Right lobe of liver (tissue), 6 donors: ENCODE data around the gene NOBOX. TPM values are rescaled to one million over a fixed set of nuclear protein-coding genes. Genes with fewer than 3 reads are reported as not detected.

Experiments
- ATAC-seq, 4 donors: fragments of 200-7000 bp; cut with Tn5 transposase; one replicate each; pipeline ENCODE4 v1.9.1; 2020; ENCODE audit warnings: mild to moderate bottlenecking in 4 of 4, moderate library complexity in 4 of 4
- DNase-seq, 3 donors: peaks; one replicate each; pipeline ENCODE4 v3.0.0-alpha.2; 2020
- H3K27ac ChIP-seq, 3 donors: fragments of 200-600 bp; one replicate each; pipeline ENCODE4 v1.8.0; 2022
- H3K27me3 ChIP-seq, 2 donors: fragments of 200-600 bp; one replicate each; pipeline ENCODE4 v1.8.0; 2022
- H3K36me3 ChIP-seq, 4 donors: fragments of 200-600 bp; sonication (generic) in 1 of 4; one replicate each; pipeline versions ENCODE4 v1.5.1 to v1.8.0; 2017 to 2022; ENCODE audit warnings: control low read depth in 1 of 4
- H3K4me1 ChIP-seq, 4 donors: fragments of 200-600 bp; sonication (generic) in 1 of 4; one replicate each; pipeline versions ENCODE4 v1.5.1 to v1.8.0; 2017 to 2022; ENCODE audit warnings: control low read depth in 1 of 4
- H3K4me3 ChIP-seq, 3 donors: fragments of 200-600 bp; one replicate each; pipeline ENCODE4 v1.8.0; 2022
- H3K9me3 ChIP-seq, 4 donors: fragments of 200-600 bp; sonication (generic) in 1 of 4; one replicate each; pipeline versions ENCODE4 v1.5.1 to v1.8.0; 2017 to 2022; ENCODE audit warnings: control low read depth in 1 of 4
- POLR2A ChIP-seq: fragments of 450-650 bp; IDR thresholded peaks from one replicate; pipeline ENCODE4 v1.6.1; 2017; ENCODE audit warnings: antibody characterized with exemption, mild to moderate bottlenecking
- WGBS: methylation state at CpG from one replicate; pipeline ENCODE4 v1.1.6; 2018; ENCODE audit warnings: low coverage, low lambda C conversion rate; ENCODE audit not compliant: insufficient coverage; ENCODE audit errors: missing lambda C conversion rate; 5-methylcytosine and 5-hydroxymethylcytosine counted together
- intact Hi-C, 2 donors: fragments of 100-400 bp; cut with DNase I; formaldehyde crosslinking; loops; one replicate each; pipeline versions ENCODE4 v1.11.2 to v1.14.1; 2022
- total RNA-seq, 6 experiments: library from RNA; depleted of rRNA in 2 of 6; stranded (reverse); fragments of >200 nt in 2 of 6; fragmentation: NEBNext Ultra II Directional in 3 of 6; extraction: Animal tissue kit (Norgen Biotek cat#: 25700) in 3 of 6; gene quantifications; one replicate each; pipeline versions ENCODE4 v1.1.0 to v1.2.4, GENCODE V29; 2016 to 2023
- TF ChIP-seq, protein P1 (sequence below), 4 donors: fragments of 200-600 bp in 3 of 4; fragments of 450-650 bp in 1 of 4; IDR thresholded peaks; one replicate each; pipeline versions ENCODE4 v1.5.1 to v1.8.0; 2016 to 2022; ENCODE audit warnings: antibody characterized with exemption in 4 of 4, mild to moderate bottlenecking in 2 of 4
- donor health status: DM: no; HTN: yes; CAD: no.
- donor health status: DM: no; HTN: no; CAD: no.
- donor health status: DM: no; HTN: no; CAD: no.
- donor health status: DM: no; HTN: yes; CAD: no.
- donor health status: DM: no; HTN: yes; CAD: no.

NOBOX gene
- total RNA-seq, 6 experiments from 2014 or later = not detected

- peak in 1 of 4 donors; percentile 28 for ATAC-seq
- no peak for TF ChIP-seq POLR2A
- TF ChIP-seq, protein P1, sequence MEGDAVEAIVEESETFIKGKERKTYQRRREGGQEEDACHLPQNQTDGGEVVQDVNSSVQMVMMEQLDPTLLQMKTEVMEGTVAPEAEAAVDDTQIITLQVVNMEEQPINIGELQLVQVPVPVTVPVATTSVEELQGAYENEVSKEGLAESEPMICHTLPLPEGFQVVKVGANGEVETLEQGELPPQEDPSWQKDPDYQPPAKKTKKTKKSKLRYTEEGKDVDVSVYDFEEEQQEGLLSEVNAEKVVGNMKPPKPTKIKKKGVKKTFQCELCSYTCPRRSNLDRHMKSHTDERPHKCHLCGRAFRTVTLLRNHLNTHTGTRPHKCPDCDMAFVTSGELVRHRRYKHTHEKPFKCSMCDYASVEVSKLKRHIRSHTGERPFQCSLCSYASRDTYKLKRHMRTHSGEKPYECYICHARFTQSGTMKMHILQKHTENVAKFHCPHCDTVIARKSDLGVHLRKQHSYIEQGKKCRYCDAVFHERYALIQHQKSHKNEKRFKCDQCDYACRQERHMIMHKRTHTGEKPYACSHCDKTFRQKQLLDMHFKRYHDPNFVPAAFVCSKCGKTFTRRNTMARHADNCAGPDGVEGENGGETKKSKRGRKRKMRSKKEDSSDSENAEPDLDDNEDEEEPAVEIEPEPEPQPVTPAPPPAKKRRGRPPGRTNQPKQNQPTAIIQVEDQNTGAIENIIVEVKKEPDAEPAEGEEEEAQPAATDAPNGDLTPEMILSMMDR (IDR thresholded peaks at IDR 0.05) = no peak
- intact Hi-C loops = no loop called here
- Histone ChIP-seq H3K4me1 (no peaks in the 10 kb centered on the region), H3K27ac (no peak overlapping the region), H3K4me3 (no peak overlapping the region), H3K27me3 (no peaks in the 10 kb centered on the region), H3K36me3 (no peaks in the 10 kb centered on the region), H3K9me3 (no peaks in the 10 kb centered on the region)
- 55% methylated on average over 11 of the region's 12 CpGs for WGBS
- DNase-seq = no peak
Observed at GRCh38 chr7:144407266-144407931, 3.9 kb upstream of the NOBOX start.

DNA sequence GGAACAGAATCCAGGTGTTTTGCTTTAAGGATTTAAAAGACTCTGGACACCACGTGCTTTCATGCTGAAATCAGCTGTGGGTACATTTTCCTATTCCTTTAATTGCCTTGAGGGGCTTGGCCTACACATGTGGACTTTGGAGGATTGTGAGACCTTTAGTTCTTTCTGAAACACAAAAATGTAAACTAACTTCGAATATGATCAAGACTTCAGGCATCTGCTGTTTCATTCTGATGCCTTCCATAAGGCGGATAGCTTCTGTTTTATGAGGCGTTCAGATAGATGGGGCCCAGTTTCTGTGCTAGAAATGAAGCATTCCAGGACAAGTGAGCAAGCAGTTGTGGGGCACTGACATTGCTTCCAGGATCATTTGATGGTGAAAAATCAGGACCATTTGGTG lies 1.5 kb upstream of the NOBOX start:
- DNase-seq = no peak
- Histone ChIP-seq H3K9me3 (no peaks in the 10 kb centered on the region), H3K27ac (no peak overlapping the region), H3K4me3 (no peak overlapping the region), H3K27me3 (no peaks in the 10 kb centered on the region), H3K4me1 (no peaks in the 10 kb centered on the region), H3K36me3 (no peaks in the 10 kb centered on the region)
- TF ChIP-seq, protein P1 (IDR thresholded peaks at IDR 0.05) = no peak
- TF ChIP-seq POLR2A = no peak
- ATAC-seq = no peak
- intact Hi-C loops = no loop called here
- WGBS = 65% methylated on average over 4 of the region's 4 CpGs

DNA sequence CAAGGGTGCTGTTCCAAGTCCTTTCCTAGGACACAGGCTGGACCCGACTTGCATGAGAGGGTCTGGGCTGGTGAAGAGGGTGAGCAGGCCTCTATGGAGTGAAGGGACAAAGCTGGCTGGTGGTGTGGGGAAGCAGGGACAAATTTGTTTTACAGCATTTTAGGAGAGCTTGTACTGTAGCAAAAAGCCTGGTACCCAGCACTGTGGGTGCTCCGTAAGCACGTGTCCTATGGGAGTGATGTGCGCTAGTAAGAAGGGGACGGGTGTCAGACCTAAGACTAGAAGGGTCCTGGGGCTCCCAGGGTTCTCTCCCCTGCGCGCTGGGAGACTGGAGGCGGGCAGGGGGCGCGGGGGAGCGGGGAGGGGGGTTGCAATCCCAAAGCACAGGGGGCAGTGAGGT lies 391 bp downstream of the NOBOX start:
- intact Hi-C loops = no loop called here
- Histone ChIP-seq H3K4me1 (no peaks in the 10 kb centered on the region), H3K27me3 (no peaks in the 10 kb centered on the region), H3K4me3 (no peak overlapping the region), H3K9me3 (no peaks in the 10 kb centered on the region), H3K27ac (no peak overlapping the region), H3K36me3 (no peaks in the 10 kb centered on the region)
- WGBS = 71% methylated on average over 1 of the region's 11 CpGs
- ATAC-seq (no peak), DNase-seq (no peak)
- TF ChIP-seq POLR2A = no peak

- no peak for DNase-seq
Observed at GRCh38 chr7:144401490-144401889, 2.0 kb downstream of the NOBOX start.

GRCh38 chr7:144399946-144400345 lies 3.5 kb downstream of the NOBOX start:
- H3K27me3 ChIP-seq = no peaks in the 10 kb centered on the region
- no peak overlapping the region for H3K4me3 ChIP-seq
- TF ChIP-seq, protein P1 (IDR thresholded peaks at IDR 0.05) = no peak
- TF ChIP-seq POLR2A = no peak
- WGBS = 74% methylated on average over 6 of the region's 11 CpGs
- DNase-seq (no peak), ATAC-seq (no peak)
- H3K27ac ChIP-seq = no peak overlapping the region
- no peaks in the 10 kb centered on the region for H3K9me3 ChIP-seq
- intact Hi-C loops = no loop called here
- H3K4me1 ChIP-seq = no peaks in the 10 kb centered on the region
- H3K36me3 ChIP-seq = no peaks in the 10 kb centered on the region

More at GRCh38 chr7:144401490-144401889, 2.0 kb downstream of the NOBOX start:
- WGBS = 39% methylated on average over 4 of the region's 5 CpGs
- Histone ChIP-seq H3K9me3 (no peaks in the 10 kb centered on the region), H3K4me3 (no peak overlapping the region), H3K4me1 (no peaks in the 10 kb centered on the region), H3K27ac (no peak overlapping the region), H3K27me3 (no peaks in the 10 kb centered on the region), H3K36me3 (no peaks in the 10 kb centered on the region)
- TF ChIP-seq, protein P1 (IDR thresholded peaks at IDR 0.05) = no peak
- intact Hi-C loops = no loop called here
- no peak for ATAC-seq
